ENCODE results near the gene PPP1R12A. TPM values are rescaled to one million over a fixed set of nuclear protein-coding genes. Genes with fewer than 3 reads are reported as not detected.

PPP1R12A gene
- total RNA-seq, 3 donors from 2014 or later: 64.8 to 137 (median 134) TPM

- H3K4me3 ChIP-seq: no peak overlapping the region
- TF ChIP-seq CTCF (IDR thresholded peaks at IDR 0.05): no peak
- TF ChIP-seq POLR2A (IDR thresholded peaks at IDR 0.05): no peak
- no peak for TF ChIP-seq POLR2AphosphoS5 (IDR thresholded peaks at IDR 0.05)
- H3K4me1 ChIP-seq: no peaks in the 10 kb centered on the region
- no peaks in the 10 kb centered on the region for H3K9me3 ChIP-seq
- intact Hi-C loops (cut with DNase I; ENCODE audit: low total_unique reads): no loop called here
- no peak for DNase-seq (ENCODE audit: low spot score in 2 of 2)
- H3K27ac ChIP-seq: no peak overlapping the region
- no peaks in the 10 kb centered on the region for H3K27me3 ChIP-seq
- no peaks in the 10 kb centered on the region for H3K36me3 ChIP-seq
These were observed 37.3 kb downstream of the PPP1R12A start for GRCh38 chr12:79897617-79898016.

GRCh38 chr12:79895804-79896203 is 39.1 kb downstream of the PPP1R12A start:
- no peaks in the 10 kb centered on the region for H3K36me3 ChIP-seq
- peak overlapping the region in 1 of 2 donors; percentile 31 for H3K27ac ChIP-seq
- no peaks in the 10 kb centered on the region for H3K27me3 ChIP-seq
- no peaks in the 10 kb centered on the region for H3K4me1 ChIP-seq
- no peak overlapping the region for H3K4me3 ChIP-seq
- intact Hi-C loops (cut with DNase I; ENCODE audit: low total_unique reads): no loop called here
- H3K9me3 ChIP-seq: no peaks in the 10 kb centered on the region
- TF ChIP-seq CTCF (IDR thresholded peaks at IDR 0.05) (no peak), POLR2AphosphoS5 (IDR thresholded peaks at IDR 0.05) (no peak), POLR2A (IDR thresholded peaks at IDR 0.05) (no peak)
- DNase-seq (ENCODE audit: low spot score in 2 of 2): no peak

DNA sequence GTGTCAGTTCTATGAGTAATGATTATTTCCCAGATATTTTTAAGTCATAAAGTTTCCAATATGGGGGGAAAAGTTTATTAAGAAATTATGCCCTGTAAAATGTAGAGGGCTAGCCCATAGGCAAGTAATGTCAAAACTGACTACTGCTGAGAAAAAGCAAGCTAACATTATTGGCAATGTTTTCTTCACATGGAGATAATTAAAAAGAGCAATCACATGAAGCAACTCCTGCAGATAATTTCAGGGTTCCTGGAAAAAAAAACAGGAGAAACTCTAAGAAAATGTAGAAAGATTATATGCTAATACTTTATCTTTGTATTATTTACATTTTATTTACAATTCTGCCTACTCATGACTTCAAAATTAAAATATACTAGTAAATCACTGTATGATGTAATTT is 39.8 kb downstream of the PPP1R12A start:
- no peak overlapping the region for H3K4me3 ChIP-seq
- no peak for DNase-seq (ENCODE audit: low spot score in 2 of 2)
- no peak for TF ChIP-seq POLR2A (IDR thresholded peaks at IDR 0.05)
- TF ChIP-seq POLR2AphosphoS5 (IDR thresholded peaks at IDR 0.05): no peak
- no peak for TF ChIP-seq CTCF (IDR thresholded peaks at IDR 0.05)
- H3K9me3 ChIP-seq: no peaks in the 10 kb centered on the region
- H3K4me1 ChIP-seq: no peaks in the 10 kb centered on the region
- H3K27me3 ChIP-seq: no peaks in the 10 kb centered on the region
- peak overlapping the region in 1 of 2 donors; percentile 31 for H3K27ac ChIP-seq
- intact Hi-C loops (cut with DNase I; ENCODE audit: low total_unique reads): no loop called here
- H3K36me3 ChIP-seq: no peaks in the 10 kb centered on the region

GRCh38 chr12:79891506-79892162 is 43.3 kb downstream of the PPP1R12A start:
- intact Hi-C loops (cut with DNase I; ENCODE audit: low total_unique reads): no loop called here
- H3K27ac ChIP-seq: no peak overlapping the region

More at GRCh38 chr12:79891506-79892162, 43.3 kb downstream of the PPP1R12A start:
- no peaks in the 10 kb centered on the region for H3K27me3 ChIP-seq
- DNase-seq (ENCODE audit: low spot score in 2 of 2): no peak
- H3K4me3 ChIP-seq: no peak overlapping the region
- H3K36me3 ChIP-seq: no peaks in the 10 kb centered on the region
- TF ChIP-seq POLR2A (IDR thresholded peaks at IDR 0.05) (no peak), CTCF (IDR thresholded peaks at IDR 0.05) (no peak), POLR2AphosphoS5 (IDR thresholded peaks at IDR 0.05) (no peak)
- no peaks in the 10 kb centered on the region for H3K9me3 ChIP-seq
- H3K4me1 ChIP-seq: no peaks in the 10 kb centered on the region

All from breast epithelium (tissue), 4 donors.